HG02870 (cell line): Measurements from ENCODE around the gene ARID5A.
"Not testable (repeated sequence)": the region's sequence is repeated elsewhere in the genome, so short reads cannot be mapped to it uniquely, and the experiment has no call there.

Source experiments
- ATAC-seq: cut with Tn5 transposase; IDR thresholded peaks from one replicate; pipeline ENCODE4 v1.9.1; 2021; ENCODE audit warnings: mild to moderate bottlenecking, moderate library complexity; ENCODE audit not compliant: unreplicated experiment

The ARID5A gene

GRCh38 chr2:96554293-96555145 is 18.0 kb downstream of the ARID5A start:
- ATAC-seq, result no peak

GRCh38 chr2:96555146-96555610 is 18.6 kb downstream of the ARID5A start:
- ATAC-seq, result no peak

GRCh38 chr2:96556441-96557330 is 20.1 kb downstream of the ARID5A start:
- no peak for ATAC-seq

- not testable (repeated sequence) for ATAC-seq
These were observed 20.9 kb downstream of the ARID5A start for GRCh38 chr2:96557421-96557820.

- no peak for ATAC-seq
These were observed 21.5 kb downstream of the ARID5A start for GRCh38 chr2:96558061-96558460.

- ATAC-seq, result no peak
These were observed 21.9 kb downstream of the ARID5A start for GRCh38 chr2:96558485-96558884.

GRCh38 chr2:96564026-96564425 is 27.5 kb downstream of the ARID5A start:
- ATAC-seq, result no peak

GRCh38 chr2:96564563-96564962 is 28.0 kb downstream of the ARID5A start:
- ATAC-seq, result no peak

GRCh38 chr2:96565111-96565510 is 28.6 kb downstream of the ARID5A start:
- ATAC-seq, result no peak

GRCh38 chr2:96568094-96568493 is 31.5 kb downstream of the ARID5A start:
- ATAC-seq, result no peak

- ATAC-seq, result no peak
These were observed 37.8 kb downstream of the ARID5A start for GRCh38 chr2:96574364-96574763.

GRCh38 chr2:96575785-96576456 is 39.4 kb downstream of the ARID5A start:
- ATAC-seq, result no peak

- ATAC-seq, result no peak
These were observed 40.9 kb downstream of the ARID5A start for GRCh38 chr2:96577501-96577900.

GRCh38 chr2:96578731-96579130 is 42.2 kb downstream of the ARID5A start:
- no peak for ATAC-seq

GRCh38 chr2:96579422-96579821 is 42.9 kb downstream of the ARID5A start:
- ATAC-seq, result no peak

- ATAC-seq, result no peak
These were observed 44.2 kb downstream of the ARID5A start for GRCh38 chr2:96580771-96581170.

- ATAC-seq, result no peak
These were observed 47.5 kb downstream of the ARID5A start for GRCh38 chr2:96584017-96584416.

GRCh38 chr2:96587843-96588242 is 51.3 kb downstream of the ARID5A start:
- ATAC-seq, result no peak

- ATAC-seq, result no peak
These were observed 54.5 kb downstream of the ARID5A start for GRCh38 chr2:96591054-96591453.

- no peak for ATAC-seq
These were observed 54.9 kb downstream of the ARID5A start for GRCh38 chr2:96591494-96591893.

- ATAC-seq, result no peak
These were observed 57.7 kb downstream of the ARID5A start for GRCh38 chr2:96594282-96594681.
